ENCODE data around the gene KRTAP5-8. TPM values are rescaled to one million over a fixed set of nuclear protein-coding genes. Genes with fewer than 3 reads are reported as not detected.

Gene KRTAP5-8
- total RNA-seq, 1 experiment from 2014 or later: not detected

GRCh38 chr11:71545405-71545966, 7.7 kb downstream of the KRTAP5-8 start:
- H3K36me3 Mint-ChIP-seq (ENCODE audit: insufficient read depth, unreplicated experiment): no peaks in the 10 kb centered on the region
- H3K36me3 ChIP-seq (ENCODE audit: control insufficient read depth, insufficient read depth, low read length): no peaks in the 10 kb centered on the region
- H3K27ac Mint-ChIP-seq (ENCODE audit: unreplicated experiment): no peak overlapping the region
- peaks cover 27% of the 10 kb centered on the region for H3K9me3 Mint-ChIP-seq (ENCODE audit: unreplicated experiment)
- no peak for TF ChIP-seq CTCF (IDR thresholded peaks at IDR 0.05; ENCODE audit: insufficient read depth in 1 of 2, low read depth in 1 of 2, low read length in 1 of 2, severe bottlenecking in 1 of 2, unreplicated experiment in 1 of 2)
- peaks cover 18% of the 10 kb centered on the region for H3K4me1 ChIP-seq
- peaks cover 5% of the 10 kb centered on the region; the same call in 1 of the 2 replicates for H3K9me3 ChIP-seq
- CTCF ChIA-PET: interaction anchor here (0.6 kb wide), 1 partner anchor 93 kb away, joined by 4 read pairs; the partner anchor contains the start of gene NADSYN1
- POLR2A ChIA-PET: no interaction called here
- no peak for DNase-seq
- H3K4me1 Mint-ChIP-seq (ENCODE audit: low read depth, unreplicated experiment): peaks cover 19% of the 10 kb centered on the region
- no TSS peak for BruUV-seq (replicated peaks)
- intact Hi-C loops (cut with micrococcal nuclease; ENCODE audit: unreplicated experiment): no loop called here
- H3K4me3 Mint-ChIP-seq (ENCODE audit: unreplicated experiment): no peak overlapping the region
- H3K27me3 ChIP-seq (replicated peaks; ENCODE audit: control insufficient read depth, insufficient read depth, low read length): no peaks in the 10 kb centered on the region
- no peak overlapping the region for H3K4me3 ChIP-seq (ENCODE audit: low read depth, low read length)
- H3K27me3 Mint-ChIP-seq (ENCODE audit: insufficient read depth, unreplicated experiment): peaks cover 5% of the 10 kb centered on the region

- no peaks in the 10 kb centered on the region for H3K36me3 ChIP-seq (ENCODE audit: control insufficient read depth, insufficient read depth, low read length)
- DNase-seq: peak in 1 of 2 experiments; percentile 29
- no peak for TF ChIP-seq CTCF (IDR thresholded peaks at IDR 0.05; ENCODE audit: insufficient read depth in 1 of 2, low read depth in 1 of 2, low read length in 1 of 2, severe bottlenecking in 1 of 2, unreplicated experiment in 1 of 2)
- peaks cover 5% of the 10 kb centered on the region for H3K27me3 Mint-ChIP-seq (ENCODE audit: insufficient read depth, unreplicated experiment)
- peaks cover 5% of the 10 kb centered on the region; the same call in 1 of the 2 replicates for H3K9me3 ChIP-seq
- no peak within 1 kb of the TSS for H3K4me3 Mint-ChIP-seq (ENCODE audit: unreplicated experiment)
- ChIA-PET CTCF (interaction anchor here (1.1 kb wide), 1 partner anchor 15 kb away, joined by 4 read pairs; no protein-coding TSS in a partner anchor), POLR2A (no interaction called here)
- no peaks in the 10 kb centered on the region for H3K27me3 ChIP-seq (replicated peaks; ENCODE audit: control insufficient read depth, insufficient read depth, low read length)
- no peak within 1 kb of the TSS for H3K27ac Mint-ChIP-seq (ENCODE audit: unreplicated experiment)
- intact Hi-C loops (cut with micrococcal nuclease; ENCODE audit: unreplicated experiment): no loop called here
- H3K4me1 Mint-ChIP-seq (ENCODE audit: low read depth, unreplicated experiment): peaks cover 18% of the 10 kb centered on the region
- no peaks in the 10 kb centered on the region for H3K36me3 Mint-ChIP-seq (ENCODE audit: insufficient read depth, unreplicated experiment)
- no TSS peak for BruUV-seq (replicated peaks)
- peaks cover 18% of the 10 kb centered on the region for H3K4me1 ChIP-seq
- H3K9me3 Mint-ChIP-seq (ENCODE audit: unreplicated experiment): peaks cover 18% of the 10 kb centered on the region
- H3K4me3 ChIP-seq (ENCODE audit: low read depth, low read length): no peak within 1 kb of the TSS
These were observed 10.3 kb downstream of the KRTAP5-8 start, which contains the start of gene KRTAP5-9 for GRCh38 chr11:71548120-71548519. KRTAP5-9 (plus strand) TSS chr11:71548420; CDS start chr11:71548658, 238 bp downstream.

- no peaks in the 10 kb centered on the region for H3K36me3 Mint-ChIP-seq (ENCODE audit: insufficient read depth, unreplicated experiment)
- H3K9me3 Mint-ChIP-seq (ENCODE audit: unreplicated experiment): peaks cover 18% of the 10 kb centered on the region
- H3K27me3 Mint-ChIP-seq (ENCODE audit: insufficient read depth, unreplicated experiment): peaks cover 5% of the 10 kb centered on the region
- H3K9me3 ChIP-seq: peaks cover 5% of the 10 kb centered on the region; the same call in 1 of the 2 replicates
- DNase-seq: peak in 1 of 2 experiments; percentile 40
- no peak overlapping the region for H3K4me3 Mint-ChIP-seq (ENCODE audit: unreplicated experiment)
- no peaks in the 10 kb centered on the region for H3K36me3 ChIP-seq (ENCODE audit: control insufficient read depth, insufficient read depth, low read length)
- H3K4me3 ChIP-seq (ENCODE audit: low read depth, low read length): no peak overlapping the region
- no peak overlapping the region for H3K27ac Mint-ChIP-seq (ENCODE audit: unreplicated experiment)
- peaks cover 17% of the 10 kb centered on the region for H3K4me1 ChIP-seq
- intact Hi-C loops (cut with micrococcal nuclease; ENCODE audit: unreplicated experiment): no loop called here
- POLR2A ChIA-PET: no interaction called here
- no TSS peak for BruUV-seq (replicated peaks)
- CTCF ChIA-PET: interaction anchor here (0.5 to 1.1 kb wide), 2 partner anchors 15 to 222 kb away, joined by 4 to 6 read pairs; no protein-coding TSS in a partner anchor
- no peaks in the 10 kb centered on the region for H3K27me3 ChIP-seq (replicated peaks; ENCODE audit: control insufficient read depth, insufficient read depth, low read length)
- TF ChIP-seq CTCF (IDR thresholded peaks at IDR 0.05; ENCODE audit: insufficient read depth in 1 of 2, low read depth in 1 of 2, low read length in 1 of 2, severe bottlenecking in 1 of 2, unreplicated experiment in 1 of 2): no peak
- H3K4me1 Mint-ChIP-seq (ENCODE audit: low read depth, unreplicated experiment): peaks cover 12% of the 10 kb centered on the region
These were observed 10.9 kb downstream of the KRTAP5-8 start for GRCh38 chr11:71548716-71549151.
